Erythroblast (primary cell): Measurements from ENCODE around the gene DDX43.

Experiments
- GATA1 ChIP-seq: IDR thresholded peaks from 2 replicates; pipeline ENCODE4 v1.6.1; 2011; ENCODE audit warnings: low read depth, mild to moderate bottlenecking, control low read depth, low read length, moderate library complexity
- POLR2A ChIP-seq: IDR thresholded peaks from 2 replicates; pipeline ENCODE4 v1.6.1; 2011; ENCODE audit warnings: mild to moderate bottlenecking, low read length

DNA sequence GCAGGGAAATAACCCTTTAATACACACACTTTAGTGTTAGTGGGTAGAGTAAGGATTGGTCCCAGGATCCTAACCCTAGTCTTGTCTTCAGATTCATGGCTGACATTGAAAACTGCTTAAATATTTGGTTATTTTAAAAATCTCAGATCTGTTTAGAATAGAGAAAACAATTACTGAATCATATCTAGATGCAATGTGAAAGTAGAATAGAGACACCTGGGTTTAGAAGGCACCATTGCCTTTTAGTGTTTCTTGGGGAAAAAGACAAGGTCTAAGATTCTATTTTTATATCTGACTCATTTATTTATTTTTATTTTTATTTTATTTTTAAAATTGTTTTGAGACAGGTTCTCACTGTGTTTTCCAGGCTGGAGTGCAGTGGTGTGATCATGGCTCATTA, 6.0 kb downstream of the DDX43 start:
- TF ChIP-seq POLR2A (no peak), GATA1 (no peak)
